ENCODE data around the gene CTF1. TPM values are rescaled to one million over a fixed set of nuclear protein-coding genes. Genes with fewer than 3 reads are reported as not detected.

CTF1 gene
- total and polyA plus RNA-seq, 2 donors (not counting 1 experiment from before 2014, with no cell fraction given) = 0.78 to 0.81 TPM

DNA sequence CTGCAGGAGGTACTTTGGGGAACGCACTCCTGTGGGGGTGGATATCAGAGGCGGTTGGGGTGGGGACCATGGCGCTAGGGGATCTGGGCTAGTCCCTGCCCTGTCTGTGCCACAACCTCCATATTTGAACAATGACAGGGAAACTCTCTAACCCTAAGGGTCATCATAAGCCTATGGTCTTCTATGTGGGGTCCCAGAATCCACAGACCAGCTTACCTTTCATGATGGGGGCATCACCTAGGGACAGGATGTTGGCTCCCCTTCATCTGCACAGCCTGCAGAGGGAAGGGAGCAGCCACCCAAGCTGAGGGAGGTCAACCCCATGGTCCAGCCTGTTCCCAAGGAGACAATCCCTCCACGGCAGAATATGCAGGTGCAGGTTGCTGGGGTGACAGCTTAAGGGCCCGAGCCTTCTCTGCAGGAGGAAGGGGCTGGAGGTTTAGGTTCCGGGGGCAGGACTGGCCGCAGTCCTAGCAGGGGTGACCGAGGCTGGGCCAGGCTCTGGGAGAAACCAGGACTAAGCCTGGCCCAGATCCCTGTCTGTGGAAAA lies 54.2 kb downstream of the CTF1 start:
- ChIA-PET POLR2A (no interaction called here), CTCF (interaction anchor here (0.5 to 1.4 kb wide), 5 partner anchors 9 to 250 kb away, joined by 3 to 6 read pairs (median 3); no protein-coding TSS in a partner anchor)
- peaks cover 32% of the 10 kb centered on the region for H3K79me2 ChIP-seq (ENCODE audit: control insufficient read depth, insufficient read depth, low read length)
- H3K9me3 ChIP-seq (ENCODE audit: control extremely low read depth in 1 of 3, control insufficient read depth in 2 of 3, insufficient read depth in 1 of 3, low read length in 2 of 3) = peaks cover 0 to 4% (median 0%) of the 10 kb centered on the region in 3 donors
- peaks cover 38% of the 10 kb centered on the region for H4K20me1 ChIP-seq (ENCODE audit: control insufficient read depth, insufficient read depth, low read length, poor library complexity, severe bottlenecking)
- H3K36me3 ChIP-seq (replicated peaks in 1 of 2; ENCODE audit: control extremely low read depth in 1 of 2, control insufficient read depth in 1 of 2, extremely low read depth in 1 of 2, insufficient read depth in 2 of 2, low read length in 1 of 2) = peaks cover 0 to 6% of the 10 kb centered on the region in 2 experiments
- H3K4me1 ChIP-seq (ENCODE audit: control insufficient read depth in 2 of 2, insufficient read depth in 2 of 2, low read length in 2 of 2) = peaks cover 14 to 36% of the 10 kb centered on the region in 2 donors
- H3K27me3 ChIP-seq (replicated peaks in 1 of 4; ENCODE audit: control extremely low read depth in 1 of 4, control insufficient read depth in 3 of 4, insufficient read depth in 4 of 4, low read length in 3 of 4) = no peaks in the 10 kb centered on the region
- no peaks in the 10 kb centered on the region for H3K27me3 Mint-ChIP-seq
- H3K4me2 ChIP-seq (replicated peaks; ENCODE audit: low read depth, low read length, poor library complexity, severe bottlenecking) = peak overlapping the region; percentile 94
- peak overlapping the region; percentile 84 for H2AFZ ChIP-seq (ENCODE audit: insufficient read depth, low read depth, low read length, poor library complexity, severe bottlenecking)
- H3K27ac ChIP-seq (ENCODE audit: low read length in 2 of 2) = peak overlapping the region; percentile 50 to 78
- peak overlapping the region; percentile 95 for H3K4me3 Mint-ChIP-seq
- WGBS (ENCODE audit: insufficient coverage) = 85% methylated on average over 7 of the region's 8 CpGs
- intact Hi-C loops (cut with micrococcal nuclease) = no loop called here
- ATAC-seq (ENCODE audit: low read depth) (no peak), DNase-seq (no peak)
- peak overlapping the region; percentile 32 to 93 (median 77) for H3K4me3 ChIP-seq (ENCODE audit: control extremely low read depth in 1 of 5, extremely low read depth in 1 of 5, insufficient read depth in 1 of 5, low read depth in 2 of 5, low read length in 4 of 5)
- TF ChIP-seq, protein P1, sequence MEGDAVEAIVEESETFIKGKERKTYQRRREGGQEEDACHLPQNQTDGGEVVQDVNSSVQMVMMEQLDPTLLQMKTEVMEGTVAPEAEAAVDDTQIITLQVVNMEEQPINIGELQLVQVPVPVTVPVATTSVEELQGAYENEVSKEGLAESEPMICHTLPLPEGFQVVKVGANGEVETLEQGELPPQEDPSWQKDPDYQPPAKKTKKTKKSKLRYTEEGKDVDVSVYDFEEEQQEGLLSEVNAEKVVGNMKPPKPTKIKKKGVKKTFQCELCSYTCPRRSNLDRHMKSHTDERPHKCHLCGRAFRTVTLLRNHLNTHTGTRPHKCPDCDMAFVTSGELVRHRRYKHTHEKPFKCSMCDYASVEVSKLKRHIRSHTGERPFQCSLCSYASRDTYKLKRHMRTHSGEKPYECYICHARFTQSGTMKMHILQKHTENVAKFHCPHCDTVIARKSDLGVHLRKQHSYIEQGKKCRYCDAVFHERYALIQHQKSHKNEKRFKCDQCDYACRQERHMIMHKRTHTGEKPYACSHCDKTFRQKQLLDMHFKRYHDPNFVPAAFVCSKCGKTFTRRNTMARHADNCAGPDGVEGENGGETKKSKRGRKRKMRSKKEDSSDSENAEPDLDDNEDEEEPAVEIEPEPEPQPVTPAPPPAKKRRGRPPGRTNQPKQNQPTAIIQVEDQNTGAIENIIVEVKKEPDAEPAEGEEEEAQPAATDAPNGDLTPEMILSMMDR (IDR thresholded peaks at IDR 0.05) = no peak
- TF ChIP-seq EZH2 (IDR thresholded peaks at IDR 0.05; ENCODE audit: borderline replicate concordance, insufficient read depth, low read depth, low read length, poor library complexity, severe bottlenecking) = no peak
- no peaks in the 10 kb centered on the region for H3K9me3 Mint-ChIP-seq (ENCODE audit: insufficient read depth)
- H3K4me1 Mint-ChIP-seq = peaks cover 27% of the 10 kb centered on the region
- H3K9ac ChIP-seq (ENCODE audit: low read length) = peak overlapping the region; percentile 81
- H3K27ac Mint-ChIP-seq = peak overlapping the region; percentile 92

GRCh38 chr16:30951193-30951592 lies 54.8 kb downstream of the CTF1 start:
- Histone ChIP-seq H3K36me3 (replicated peaks in 1 of 2; ENCODE audit: control extremely low read depth in 1 of 2, control insufficient read depth in 1 of 2, extremely low read depth in 1 of 2, insufficient read depth in 2 of 2, low read length in 1 of 2) (peaks cover 0 to 6% of the 10 kb centered on the region in 2 experiments), H4K20me1 (ENCODE audit: control insufficient read depth, insufficient read depth, low read length, poor library complexity, severe bottlenecking) (peaks cover 38% of the 10 kb centered on the region), H3K27ac (ENCODE audit: low read length in 2 of 2) (no peak overlapping the region), H3K4me1 (ENCODE audit: control insufficient read depth in 2 of 2, insufficient read depth in 2 of 2, low read length in 2 of 2) (peaks cover 14 to 36% of the 10 kb centered on the region in 2 donors), H3K4me3 (ENCODE audit: control extremely low read depth in 1 of 5, extremely low read depth in 1 of 5, insufficient read depth in 1 of 5, low read depth in 2 of 5, low read length in 4 of 5) (no peak overlapping the region), H3K79me2 (ENCODE audit: control insufficient read depth, insufficient read depth, low read length) (peaks cover 32% of the 10 kb centered on the region), H3K9me3 (ENCODE audit: control extremely low read depth in 1 of 3, control insufficient read depth in 2 of 3, insufficient read depth in 1 of 3, low read length in 2 of 3) (peaks cover 0 to 4% (median 0%) of the 10 kb centered on the region in 3 donors), H3K9ac (ENCODE audit: low read length) (no peak overlapping the region), H2AFZ (ENCODE audit: insufficient read depth, low read depth, low read length, poor library complexity, severe bottlenecking) (no peak overlapping the region), H3K27me3 (replicated peaks in 1 of 4; ENCODE audit: control extremely low read depth in 1 of 4, control insufficient read depth in 3 of 4, insufficient read depth in 4 of 4, low read length in 3 of 4) (no peaks in the 10 kb centered on the region), H3K4me2 (replicated peaks; ENCODE audit: low read depth, low read length, poor library complexity, severe bottlenecking) (no peak overlapping the region)
- POLR2A ChIA-PET = no interaction called here
- H3K4me1 Mint-ChIP-seq = peaks cover 30% of the 10 kb centered on the region
- no peaks in the 10 kb centered on the region for H3K9me3 Mint-ChIP-seq (ENCODE audit: insufficient read depth)
- H3K4me3 Mint-ChIP-seq = peak overlapping the region; percentile 44
- peak overlapping the region; percentile 43 for H3K27ac Mint-ChIP-seq
- no peak for ATAC-seq (ENCODE audit: low read depth)
- DNase-seq = no peak
- no peak for TF ChIP-seq EZH2 (IDR thresholded peaks at IDR 0.05; ENCODE audit: borderline replicate concordance, insufficient read depth, low read depth, low read length, poor library complexity, severe bottlenecking)
- TF ChIP-seq, protein P1 (IDR thresholded peaks at IDR 0.05) = no peak
- H3K27me3 Mint-ChIP-seq = no peaks in the 10 kb centered on the region
- no CpG with 5 or more reads among the region's 1 CpG for WGBS (ENCODE audit: insufficient coverage)
- intact Hi-C loops (cut with micrococcal nuclease) = no loop called here
- CTCF ChIA-PET = interaction anchor here (0.7 to 1.4 kb wide), 2 partner anchors 9 to 12 kb away, joined by 3 to 6 read pairs; no protein-coding TSS in a partner anchor
